ENCODE measurements around the gene RFWD3. TPM values are rescaled to one million over a fixed set of nuclear protein-coding genes. Genes with fewer than 3 reads are reported as not detected.
"Not testable (repeated sequence)": the region's sequence is repeated elsewhere in the genome, so short reads cannot be mapped to it uniquely, and the experiment has no call there.

RFWD3 gene
- total RNA-seq, 1 experiment from 2014 or later = 61.9 TPM

DNA sequence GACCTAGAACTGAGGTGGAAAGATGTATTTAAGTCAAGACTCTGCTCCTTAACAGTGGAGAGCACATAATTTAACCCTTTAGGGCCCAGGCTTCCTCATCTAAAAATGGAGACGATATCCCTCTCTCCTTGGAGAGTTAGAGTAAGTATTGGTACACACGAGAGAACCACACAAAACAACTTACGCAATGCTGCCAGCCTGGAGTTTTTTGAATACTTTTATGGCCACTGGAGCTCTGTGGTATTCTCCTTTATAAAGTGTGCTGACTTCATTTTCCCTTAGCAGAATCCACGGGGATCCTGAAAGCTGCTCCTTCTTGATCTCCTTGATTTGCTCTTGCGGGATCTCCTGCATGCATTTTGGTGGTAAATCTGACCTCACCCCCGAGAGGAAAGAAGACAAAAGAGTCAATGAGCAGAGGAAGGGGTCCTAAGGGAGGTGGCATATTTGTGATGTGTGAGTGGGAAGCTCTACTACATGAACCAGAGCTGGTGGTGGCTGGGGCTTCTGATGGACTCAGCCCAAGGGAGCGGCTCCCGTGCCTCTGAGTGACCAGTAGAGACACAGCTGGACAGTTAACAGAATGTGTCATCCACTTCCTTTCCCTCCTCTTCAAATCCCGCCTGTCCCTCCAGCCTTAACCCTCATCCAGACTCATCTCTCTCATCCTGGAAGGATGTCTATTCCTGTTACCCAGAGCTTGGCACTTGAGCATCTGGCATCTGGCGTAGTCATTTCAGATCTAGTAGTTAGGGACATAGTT, 24.6 kb upstream of the RFWD3 start:
- Histone ChIP-seq H3K36me3 (peaks cover 17% of the 10 kb centered on the region), H3K27ac (no peak overlapping the region), H3K4me1 (replicated peaks) (no peaks in the 10 kb centered on the region), H3K4me3 (no peak overlapping the region), H3K27me3 (replicated peaks) (no peaks in the 10 kb centered on the region), H3K9me3 (replicated peaks) (no peaks in the 10 kb centered on the region)
- no peak for DNase-seq (ENCODE audit: low read depth in 1 of 2, low spot score in 2 of 2)

DNA sequence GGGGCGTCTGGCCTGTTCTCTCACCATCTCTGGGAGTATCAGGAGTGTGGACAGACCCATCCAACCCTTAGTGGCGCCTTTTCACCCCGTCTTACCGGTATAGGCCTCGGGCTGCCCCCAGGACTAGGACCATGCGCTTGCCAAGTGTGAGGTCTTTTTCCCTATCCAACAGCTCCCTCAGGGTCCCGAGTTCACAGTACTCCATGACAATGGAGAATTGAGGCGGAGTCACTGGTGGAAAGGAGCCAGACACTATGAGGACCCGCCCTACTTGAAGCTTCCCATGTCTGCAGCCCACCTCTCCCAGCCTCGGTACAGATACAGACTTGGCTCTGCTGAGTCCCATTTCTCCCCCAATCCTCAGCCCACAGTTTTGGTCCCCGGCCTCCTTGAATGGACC, 15.9 kb upstream of the RFWD3 start:
- no peak for DNase-seq (ENCODE audit: low read depth in 1 of 2, low spot score in 2 of 2)
- H3K4me3 ChIP-seq = no peak overlapping the region
- H3K27me3 ChIP-seq (replicated peaks) = no peaks in the 10 kb centered on the region
- no peaks in the 10 kb centered on the region for H3K4me1 ChIP-seq (replicated peaks)
- H3K27ac ChIP-seq = no peak overlapping the region
- H3K9me3 ChIP-seq (replicated peaks) = no peaks in the 10 kb centered on the region
- H3K36me3 ChIP-seq = peaks cover 11% of the 10 kb centered on the region

- no peak for DNase-seq (ENCODE audit: low read depth in 1 of 2, low spot score in 2 of 2)
- H3K9me3 ChIP-seq (replicated peaks) = no peaks in the 10 kb centered on the region
Measured at GRCh38 chr16:74680681-74681080, 14.0 kb upstream of the RFWD3 start.

GRCh38 chr16:74679983-74680382, 13.3 kb upstream of the RFWD3 start:
- Histone ChIP-seq H3K9me3 (replicated peaks) (no peaks in the 10 kb centered on the region), H3K27ac (no peak overlapping the region), H3K4me3 (no peak overlapping the region), H3K36me3 (peaks cover 11% of the 10 kb centered on the region), H3K4me1 (replicated peaks) (no peaks in the 10 kb centered on the region), H3K27me3 (replicated peaks) (no peaks in the 10 kb centered on the region)
- DNase-seq (ENCODE audit: low read depth in 1 of 2, low spot score in 2 of 2) = no peak

More at GRCh38 chr16:74680681-74681080, 14.0 kb upstream of the RFWD3 start:
- Histone ChIP-seq H3K27me3 (replicated peaks) (no peaks in the 10 kb centered on the region), H3K36me3 (peaks cover 11% of the 10 kb centered on the region), H3K4me3 (no peak overlapping the region), H3K27ac (no peak overlapping the region), H3K4me1 (replicated peaks) (no peaks in the 10 kb centered on the region)

DNA sequence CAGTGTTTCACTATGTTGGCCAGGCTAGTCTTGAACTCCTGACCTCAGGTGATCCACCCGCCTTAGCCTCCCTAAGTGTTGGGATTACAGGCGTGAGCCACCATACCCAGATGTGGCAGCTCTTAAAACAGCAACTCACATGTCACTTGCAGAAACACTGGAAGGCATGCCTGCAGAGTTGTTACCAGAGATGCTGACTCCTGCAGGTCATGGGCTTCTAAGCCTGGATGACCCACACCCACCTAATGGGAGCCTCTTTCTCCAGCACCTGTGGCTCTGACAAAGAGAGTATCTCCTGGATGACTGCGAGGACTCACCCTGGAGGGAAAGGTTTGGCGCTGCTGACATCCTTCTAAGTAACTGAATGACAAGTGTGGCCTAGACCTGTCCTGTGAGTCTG, 11.2 kb upstream of the RFWD3 start:
- DNase-seq (ENCODE audit: low read depth in 1 of 2, low spot score in 2 of 2) = no peak
- Histone ChIP-seq H3K9me3 (replicated peaks) (no peaks in the 10 kb centered on the region), H3K4me3 (no peak overlapping the region), H3K36me3 (peaks cover 11% of the 10 kb centered on the region), H3K27me3 (replicated peaks) (no peaks in the 10 kb centered on the region), H3K4me1 (replicated peaks) (no peaks in the 10 kb centered on the region), H3K27ac (no peak overlapping the region)

- H3K27ac ChIP-seq = no peak overlapping the region
- DNase-seq (ENCODE audit: low read depth in 1 of 2, low spot score in 2 of 2) = no peak
- H3K4me1 ChIP-seq (replicated peaks) = no peaks in the 10 kb centered on the region
- H3K27me3 ChIP-seq (replicated peaks) = no peaks in the 10 kb centered on the region
- H3K4me3 ChIP-seq = no peak overlapping the region
- H3K9me3 ChIP-seq (replicated peaks) = no peaks in the 10 kb centered on the region
- peaks cover 11% of the 10 kb centered on the region for H3K36me3 ChIP-seq
Measured at GRCh38 chr16:74673876-74674275, 7.2 kb upstream of the RFWD3 start.

- not testable (repeated sequence) for H3K27ac ChIP-seq; H3K9me3 ChIP-seq (replicated peaks); H3K4me3 ChIP-seq; DNase-seq (ENCODE audit: low read depth in 1 of 2, low spot score in 2 of 2); H3K27me3 ChIP-seq (replicated peaks)
- peaks cover 31% of the 10 kb centered on the region for H3K36me3 ChIP-seq
- H3K4me1 ChIP-seq (replicated peaks) = peaks cover 12% of the 10 kb centered on the region
Measured at GRCh38 chr16:74668877-74669276, 2.2 kb upstream of the RFWD3 start.

GRCh38 chr16:74667255-74667700, 601 bp upstream of the RFWD3 start:
- H3K4me1 ChIP-seq (replicated peaks) = peaks cover 12% of the 10 kb centered on the region
- no peaks in the 10 kb centered on the region for H3K9me3 ChIP-seq (replicated peaks)
- H3K27ac ChIP-seq = peak overlapping the region; percentile 84
- H3K27me3 ChIP-seq (replicated peaks) = no peaks in the 10 kb centered on the region
- peak overlapping the region; percentile 78 for H3K4me3 ChIP-seq
- H3K36me3 ChIP-seq = peaks cover 44% of the 10 kb centered on the region
- peak in 1 of 2 experiments; percentile 55 for DNase-seq (ENCODE audit: low read depth in 1 of 2, low spot score in 2 of 2)

GRCh38 chr16:74666010-74666421, 661 bp downstream of the RFWD3 start:
- Histone ChIP-seq H3K27ac (peak overlapping the region; percentile 92), H3K4me1 (replicated peaks) (peaks cover 12% of the 10 kb centered on the region), H3K27me3 (replicated peaks) (no peaks in the 10 kb centered on the region), H3K9me3 (replicated peaks) (no peaks in the 10 kb centered on the region), H3K4me3 (peak overlapping the region; percentile 78), H3K36me3 (peaks cover 56% of the 10 kb centered on the region)
- no peak for DNase-seq (ENCODE audit: low read depth in 1 of 2, low spot score in 2 of 2)

GRCh38 chr16:74661064-74661463, 5.6 kb downstream of the RFWD3 start:
- DNase-seq (ENCODE audit: low read depth in 1 of 2, low spot score in 2 of 2) = peak in 1 of 2 experiments; percentile 28
- Histone ChIP-seq H3K4me1 (replicated peaks) (peaks cover 4% of the 10 kb centered on the region; the same call in 1 of the 2 replicates), H3K36me3 (peaks cover 98% of the 10 kb centered on the region), H3K9me3 (replicated peaks) (no peaks in the 10 kb centered on the region), H3K27ac (no peak overlapping the region), H3K27me3 (replicated peaks) (no peaks in the 10 kb centered on the region), H3K4me3 (no peak overlapping the region)

GRCh38 chr16:74660383-74660782, 6.3 kb downstream of the RFWD3 start:
- Histone ChIP-seq H3K36me3 (peaks cover 98% of the 10 kb centered on the region), H3K27ac (no peak overlapping the region), H3K9me3 (replicated peaks) (no peaks in the 10 kb centered on the region), H3K4me3 (no peak overlapping the region), H3K27me3 (replicated peaks) (no peaks in the 10 kb centered on the region), H3K4me1 (replicated peaks) (peaks cover 4% of the 10 kb centered on the region; the same call in 1 of the 2 replicates)
- DNase-seq (ENCODE audit: low read depth in 1 of 2, low spot score in 2 of 2) = no peak

DNA sequence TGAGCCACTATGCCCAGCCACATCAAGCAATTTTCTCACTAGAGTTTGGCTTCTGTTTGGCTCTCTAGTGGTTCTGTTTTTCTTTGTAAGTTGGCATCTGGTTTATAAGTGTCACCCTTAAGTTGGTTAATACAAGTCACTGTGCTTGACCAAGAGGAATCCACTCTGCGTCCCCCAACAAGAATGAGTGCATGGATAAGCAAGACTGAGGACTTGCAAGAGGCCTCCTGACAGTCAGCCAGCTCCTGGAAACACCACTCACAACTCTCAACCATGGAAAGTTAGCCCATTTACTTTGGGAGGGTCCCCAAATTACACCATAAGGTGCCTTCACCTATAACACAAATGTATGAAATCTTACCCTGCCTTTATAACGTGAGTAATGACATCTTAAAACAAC, 7.6 kb downstream of the RFWD3 start:
- Histone ChIP-seq H3K4me1 (replicated peaks) (no peaks in the 10 kb centered on the region; the same call in 1 of the 2 replicates), H3K36me3 (peaks cover 97% of the 10 kb centered on the region)

GRCh38 chr16:74657870-74658642, 8.6 kb downstream of the RFWD3 start:
- peaks cover 97% of the 10 kb centered on the region for H3K36me3 ChIP-seq
- H3K27me3 ChIP-seq (replicated peaks) = no peaks in the 10 kb centered on the region
- H3K9me3 ChIP-seq (replicated peaks) = no peaks in the 10 kb centered on the region
- H3K27ac ChIP-seq = no peak overlapping the region
- H3K4me3 ChIP-seq = no peak overlapping the region
- DNase-seq (ENCODE audit: low read depth in 1 of 2, low spot score in 2 of 2) = no peak
- H3K4me1 ChIP-seq (replicated peaks) = no peaks in the 10 kb centered on the region; the same call in none of the 2 replicates

More for the DNA sequence above, 7.6 kb downstream of the RFWD3 start:
- no peak for DNase-seq (ENCODE audit: low read depth in 1 of 2, low spot score in 2 of 2)
- no peaks in the 10 kb centered on the region for H3K27me3 ChIP-seq (replicated peaks)
- no peak overlapping the region for H3K27ac ChIP-seq
- H3K4me3 ChIP-seq = no peak overlapping the region
- no peaks in the 10 kb centered on the region for H3K9me3 ChIP-seq (replicated peaks)

DNA sequence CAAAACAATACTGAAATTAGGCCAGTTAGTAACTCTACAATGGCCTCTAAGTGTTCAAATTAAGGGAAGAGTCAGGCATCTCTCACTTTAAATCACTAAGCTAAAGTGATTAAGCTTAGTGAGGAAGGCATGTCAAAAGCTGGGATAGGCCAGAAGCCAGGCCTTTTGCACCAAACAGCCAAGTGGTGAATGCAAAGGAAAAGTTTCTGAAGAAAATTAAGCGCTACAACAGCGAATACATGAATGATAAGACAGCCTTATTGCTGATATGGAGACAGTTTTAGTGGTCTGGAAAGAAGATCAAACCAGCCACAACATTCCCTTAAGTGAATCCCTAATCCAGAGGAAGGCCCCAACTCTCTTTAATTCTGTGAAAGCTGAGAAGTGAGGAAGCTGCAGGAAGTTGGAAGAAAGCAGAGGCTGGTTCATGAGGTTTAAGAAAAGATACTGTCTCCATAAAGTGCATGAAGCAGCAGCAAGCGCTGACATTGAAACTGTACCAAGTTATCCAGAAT, 12.1 kb downstream of the RFWD3 start:
- H3K9me3 ChIP-seq (replicated peaks) = no peaks in the 10 kb centered on the region
- no peak overlapping the region for H3K4me3 ChIP-seq
- H3K27me3 ChIP-seq (replicated peaks) = no peaks in the 10 kb centered on the region
- peaks cover 97% of the 10 kb centered on the region for H3K36me3 ChIP-seq
- DNase-seq (ENCODE audit: low read depth in 1 of 2, low spot score in 2 of 2) = no peak
- no peaks in the 10 kb centered on the region; the same call in 1 of the 2 replicates for H3K4me1 ChIP-seq (replicated peaks)
- no peak overlapping the region for H3K27ac ChIP-seq
